Bronchial epithelial cell (primary cell): ENCODE data around the gene TMC8. TPM values are rescaled to one million over a fixed set of nuclear protein-coding genes. Genes with fewer than 3 reads are reported as not detected.

Source experiments
- DNase-seq: peaks from one replicate; pipeline ENCODE4 v3.0.0-alpha.2; 2010; ENCODE audit warnings: low read depth
- FAIRE-seq: peaks from 2 replicates; lab custom pipeline; 2011; peaks lifted over from hg19 to GRCh38; lab: Jason Lieb, UNC
- H3K27me3 ChIP-seq: 2 replicates; pipeline ENCODE4 v1.5.1; 2011; ENCODE audit warnings: low read length; ENCODE audit not compliant: control insufficient read depth, insufficient read depth
- H3K36me3 ChIP-seq: 2 replicates; pipeline ENCODE4 v1.5.1; 2011; ENCODE audit warnings: low read length; ENCODE audit not compliant: control insufficient read depth, insufficient read depth
- H3K4me3 ChIP-seq: 2 replicates; pipeline ENCODE4 v1.5.1; 2011; ENCODE audit warnings: mild to moderate bottlenecking, low read depth, low read length, control low read depth
- total RNA-seq: library from RNA; depleted of rRNA; stranded (reverse); fragments of >200 nt; gene quantifications from 2 replicates; pipeline ENCODE4 v1.2.1, GENCODE V29; 2014
- TF ChIP-seq, protein P1 (sequence below): IDR thresholded peaks from 2 replicates; pipeline ENCODE4 v1.5.1; 2011; ENCODE audit warnings: mild to moderate bottlenecking, moderate library complexity, low read length, control low read depth, inconsistent platforms; ENCODE audit not compliant: insufficient read depth, severe bottlenecking

Gene TMC8
- total RNA-seq, 1 donor from 2014 or later = not detected

DNA sequence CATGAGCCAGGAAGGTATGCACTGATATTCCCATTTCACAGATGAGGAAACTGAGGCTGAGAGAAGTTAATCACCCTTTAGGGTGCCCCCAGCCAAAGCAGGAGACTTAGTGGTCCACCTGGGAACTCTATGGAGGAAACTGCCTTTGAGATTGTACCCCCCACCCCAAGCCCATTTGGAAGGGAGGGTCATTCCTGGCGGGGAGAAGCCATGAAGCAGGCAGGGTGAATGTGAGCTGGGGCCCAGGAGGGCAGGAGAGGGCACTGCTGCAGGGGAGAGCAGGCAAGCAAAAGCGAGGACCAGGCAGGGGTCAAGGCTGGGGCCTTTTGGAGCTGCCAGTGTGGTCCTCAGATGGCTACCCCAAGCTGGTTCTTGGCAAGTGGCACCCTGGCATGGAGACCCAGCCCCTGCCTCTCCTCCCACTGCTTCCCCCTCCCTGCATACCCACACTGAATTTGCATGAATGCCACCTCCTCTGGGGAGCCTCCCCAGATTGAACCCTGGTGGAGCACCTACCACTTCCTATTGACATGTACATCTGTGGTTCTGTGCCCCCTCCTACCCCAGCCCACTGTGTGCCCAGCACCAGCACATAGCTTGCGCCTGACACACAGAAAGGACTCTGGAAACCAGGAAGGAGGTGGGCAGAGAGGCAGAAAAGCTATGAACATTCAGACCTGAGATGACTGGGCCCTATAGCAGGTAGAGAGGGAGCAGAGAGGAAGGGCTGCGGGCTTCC lies 1.1 kb upstream of the TMC8 start:
- FAIRE-seq (no peak), DNase-seq (no peak)
- H3K27me3 ChIP-seq = no peaks in the 10 kb centered on the region
- H3K4me3 ChIP-seq = no peak overlapping the region
- TF ChIP-seq, protein P1, sequence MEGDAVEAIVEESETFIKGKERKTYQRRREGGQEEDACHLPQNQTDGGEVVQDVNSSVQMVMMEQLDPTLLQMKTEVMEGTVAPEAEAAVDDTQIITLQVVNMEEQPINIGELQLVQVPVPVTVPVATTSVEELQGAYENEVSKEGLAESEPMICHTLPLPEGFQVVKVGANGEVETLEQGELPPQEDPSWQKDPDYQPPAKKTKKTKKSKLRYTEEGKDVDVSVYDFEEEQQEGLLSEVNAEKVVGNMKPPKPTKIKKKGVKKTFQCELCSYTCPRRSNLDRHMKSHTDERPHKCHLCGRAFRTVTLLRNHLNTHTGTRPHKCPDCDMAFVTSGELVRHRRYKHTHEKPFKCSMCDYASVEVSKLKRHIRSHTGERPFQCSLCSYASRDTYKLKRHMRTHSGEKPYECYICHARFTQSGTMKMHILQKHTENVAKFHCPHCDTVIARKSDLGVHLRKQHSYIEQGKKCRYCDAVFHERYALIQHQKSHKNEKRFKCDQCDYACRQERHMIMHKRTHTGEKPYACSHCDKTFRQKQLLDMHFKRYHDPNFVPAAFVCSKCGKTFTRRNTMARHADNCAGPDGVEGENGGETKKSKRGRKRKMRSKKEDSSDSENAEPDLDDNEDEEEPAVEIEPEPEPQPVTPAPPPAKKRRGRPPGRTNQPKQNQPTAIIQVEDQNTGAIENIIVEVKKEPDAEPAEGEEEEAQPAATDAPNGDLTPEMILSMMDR = no peak
- peaks cover 6% of the 10 kb centered on the region for H3K36me3 ChIP-seq

DNA sequence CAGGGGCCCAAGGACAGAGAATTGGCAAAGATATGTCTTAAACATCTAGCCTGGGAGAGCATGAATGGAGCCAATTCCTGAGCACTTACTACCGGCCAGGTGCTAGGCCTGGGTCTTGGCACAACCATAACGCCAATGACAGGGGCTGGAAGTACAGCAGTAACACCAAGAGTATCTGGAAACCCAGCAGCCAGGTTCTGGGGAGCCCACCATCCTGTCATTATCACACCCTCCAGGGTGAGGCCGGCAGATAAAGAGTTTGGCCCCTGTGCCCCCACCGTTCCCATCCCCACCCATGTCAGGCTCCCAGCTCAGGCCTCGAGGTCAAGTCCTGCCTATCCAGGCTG lies 508 bp upstream of the TMC8 start:
- no peak overlapping the region for H3K4me3 ChIP-seq
- no peak for DNase-seq
- peaks cover 4% of the 10 kb centered on the region for H3K36me3 ChIP-seq
- no peak for FAIRE-seq
- TF ChIP-seq, protein P1 = no peak
- no peaks in the 10 kb centered on the region for H3K27me3 ChIP-seq

DNA sequence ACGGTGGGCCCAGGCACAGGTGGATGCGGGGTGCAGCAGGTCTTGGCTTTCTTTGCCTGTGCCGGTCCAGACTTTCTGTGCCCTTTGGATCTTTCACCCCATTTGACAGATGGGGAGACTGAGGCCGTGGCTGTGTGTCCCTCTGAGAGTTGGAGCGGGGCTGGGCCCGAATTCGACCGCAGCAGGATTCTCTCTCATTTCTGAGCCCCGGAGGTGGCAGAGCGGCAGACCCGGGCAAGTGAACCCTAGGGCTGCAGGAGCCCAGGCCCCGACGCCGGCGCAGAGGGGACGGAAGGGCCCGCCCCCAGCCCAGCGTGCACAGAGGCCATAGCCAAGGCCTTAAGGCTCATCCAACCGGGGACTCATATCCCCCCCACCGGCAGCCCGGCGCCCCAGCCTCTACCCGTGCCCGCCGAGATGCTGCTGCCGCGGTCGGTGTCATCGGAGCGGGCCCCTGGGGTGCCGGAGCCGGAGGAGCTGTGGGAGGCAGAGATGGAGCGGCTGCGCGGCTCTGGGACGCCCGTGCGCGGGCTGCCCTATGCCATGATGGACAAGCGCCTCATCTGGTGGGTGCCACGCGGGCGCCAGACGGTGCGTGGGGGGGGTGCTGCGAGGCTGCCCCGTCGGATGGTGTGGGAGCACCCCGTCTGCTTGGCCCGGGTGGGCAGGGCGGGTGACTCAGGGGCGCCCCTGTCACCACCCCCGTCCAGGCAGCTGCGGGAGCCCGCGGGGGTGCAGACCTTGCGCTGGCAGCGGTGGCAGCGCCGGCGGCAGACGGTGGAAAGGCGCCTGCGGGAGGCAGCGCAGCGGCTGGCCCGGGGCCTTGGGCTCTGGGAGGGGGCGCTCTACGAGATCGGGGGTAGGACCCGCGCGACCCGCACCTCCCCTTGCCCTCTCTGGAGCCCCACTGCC lies 857 bp downstream of the TMC8 start:
- DNase-seq = no peak
- Histone ChIP-seq H3K27me3 (no peaks in the 10 kb centered on the region), H3K36me3 (no peaks in the 10 kb centered on the region), H3K4me3 (peak overlapping the region; percentile 38)
- TF ChIP-seq, protein P1 = peak; percentile 0
- FAIRE-seq = no peak

DNA sequence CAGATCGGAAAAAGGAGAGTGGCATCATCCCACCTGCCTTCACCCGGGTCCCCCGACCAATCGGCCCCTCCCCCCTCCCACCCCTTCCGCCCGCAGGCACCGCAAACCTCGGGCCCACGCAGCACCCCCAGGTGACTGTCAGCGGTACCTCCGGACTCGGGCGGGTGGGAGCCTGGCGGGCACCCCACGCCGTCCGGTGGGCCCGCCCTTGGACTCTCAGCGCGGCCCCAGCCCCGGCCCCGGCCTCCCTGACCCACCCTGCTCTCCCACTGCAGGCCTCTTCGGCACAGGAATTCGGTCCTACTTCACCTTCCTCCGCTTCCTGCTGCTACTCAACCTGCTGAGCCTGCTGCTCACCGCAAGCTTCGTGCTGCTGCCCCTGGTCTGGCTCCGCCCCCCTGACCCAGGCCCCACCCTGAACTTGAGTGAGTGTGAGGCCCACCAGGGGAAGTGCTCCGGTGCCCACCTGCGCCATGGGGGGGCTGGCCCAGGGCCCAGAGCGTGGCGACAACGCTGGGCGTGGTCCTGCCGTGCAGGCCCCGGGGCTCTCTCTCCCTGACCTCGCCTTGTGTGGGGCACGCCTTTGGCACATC lies 1.6 kb downstream of the TMC8 start:
- FAIRE-seq = no peak
- peak overlapping the region; percentile 38 for H3K4me3 ChIP-seq

DNA sequence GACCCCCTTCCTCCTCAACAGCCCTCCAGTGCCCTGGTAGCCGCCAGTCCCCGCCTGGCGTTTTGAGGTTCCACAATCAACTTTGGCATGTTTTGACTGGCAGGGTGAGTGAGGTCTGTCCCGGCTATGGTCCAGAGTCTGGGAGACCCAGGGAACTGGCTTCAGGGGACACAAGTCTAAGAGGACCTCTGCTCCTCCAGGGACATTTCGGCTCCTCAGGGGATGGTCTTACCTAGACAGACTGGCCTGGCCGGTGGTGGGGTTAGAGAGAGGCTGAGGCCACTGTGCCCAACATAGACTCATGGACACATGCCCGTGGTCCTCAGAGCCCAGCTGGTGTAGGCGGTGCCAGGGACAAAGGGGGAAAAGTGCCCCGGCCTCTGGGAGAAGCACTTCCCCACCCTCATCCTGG lies 2.2 kb downstream of the TMC8 start:
- Histone ChIP-seq H3K27me3 (no peaks in the 10 kb centered on the region), H3K4me3 (no peak overlapping the region)
- FAIRE-seq = no peak

More for the DNA sequence above, 1.6 kb downstream of the TMC8 start:
- Histone ChIP-seq H3K36me3 (no peaks in the 10 kb centered on the region), H3K27me3 (no peaks in the 10 kb centered on the region)
- TF ChIP-seq, protein P1 = no peak
- DNase-seq = no peak

More for the DNA sequence above, 2.2 kb downstream of the TMC8 start:
- TF ChIP-seq, protein P1 = no peak
- DNase-seq = no peak
- no peaks in the 10 kb centered on the region for H3K36me3 ChIP-seq
